Measurements from ENCODE around the gene STRBP.

Gene STRBP

DNA sequence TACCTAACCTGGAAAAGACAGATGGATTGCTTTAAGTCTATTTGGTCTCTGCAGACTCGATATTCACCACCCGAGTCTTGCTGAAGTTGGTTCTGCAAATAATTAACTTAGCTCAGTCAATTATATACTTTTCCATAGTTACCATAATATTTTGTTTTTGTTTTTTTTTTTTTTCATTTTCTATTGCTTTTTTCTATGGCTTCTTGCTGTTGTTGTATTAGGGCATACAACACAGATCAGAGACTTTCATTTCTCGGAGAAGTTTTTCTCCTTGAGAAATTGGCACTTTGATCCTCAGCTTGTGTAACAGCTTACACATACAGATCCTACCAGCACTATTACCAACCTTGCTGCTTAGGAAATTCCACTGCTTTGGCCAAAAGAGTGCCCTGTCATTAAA is 146.9 kb downstream of the STRBP start:
- no peak for DNase-seq

DNA sequence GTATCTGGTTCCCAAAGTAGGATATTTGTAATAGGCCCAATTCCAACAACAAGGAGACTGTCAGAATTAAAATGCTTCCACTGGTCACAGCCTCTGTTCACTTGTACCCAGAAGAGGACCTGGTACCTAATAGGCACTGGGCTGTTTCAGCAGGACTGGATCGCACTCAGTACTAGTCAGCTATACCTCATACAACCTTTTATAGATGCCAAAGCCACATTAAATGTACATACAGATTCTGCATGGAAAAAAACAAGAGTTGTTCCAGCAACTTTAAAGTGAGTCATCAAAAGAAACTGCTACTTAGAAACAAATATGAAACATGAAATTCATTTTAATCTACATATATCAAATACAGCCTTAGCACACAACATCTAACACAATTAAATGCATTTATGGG is 147.4 kb downstream of the STRBP start:
- DNase-seq = no peak

DNA sequence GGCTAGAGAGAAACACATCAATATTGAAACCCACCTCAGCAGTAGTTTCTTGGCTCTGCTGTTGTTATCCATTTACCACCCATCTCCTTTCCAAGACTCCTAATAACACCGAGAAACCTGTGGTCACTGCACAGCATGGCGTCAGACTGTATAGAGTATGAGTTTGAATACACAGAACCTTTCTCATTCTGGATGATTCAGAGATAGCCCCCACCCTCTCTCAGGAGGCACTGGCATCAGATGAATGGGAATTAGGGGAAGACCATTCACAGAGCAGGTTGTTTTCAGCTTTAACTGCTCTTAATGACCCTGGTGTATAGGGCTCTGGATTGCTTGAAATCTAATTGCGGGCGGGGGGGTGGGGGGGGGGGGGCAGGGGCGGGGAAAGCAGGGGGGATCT is 148.3 kb downstream of the STRBP start:
- DNase-seq = no peak

DNA sequence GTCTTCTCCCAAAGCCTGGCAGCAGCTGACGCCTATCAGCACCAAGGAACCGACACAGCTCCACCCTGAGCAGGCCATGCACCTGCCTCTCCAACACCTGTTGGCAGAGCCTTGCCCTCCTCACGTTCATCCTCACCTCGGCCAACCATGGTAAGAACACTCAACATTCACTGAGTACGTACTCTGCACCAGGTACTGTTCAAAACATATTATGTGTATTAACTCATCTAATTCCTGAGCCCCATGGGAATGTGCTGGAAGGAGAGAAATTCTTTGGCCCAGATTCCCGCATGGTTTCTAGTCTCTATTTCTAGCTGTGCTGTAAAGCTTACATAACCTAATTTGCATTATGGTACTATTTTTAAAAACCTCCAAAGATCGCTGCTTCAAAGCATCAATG is 148.8 kb downstream of the STRBP start:
- DNase-seq = no peak

DNA sequence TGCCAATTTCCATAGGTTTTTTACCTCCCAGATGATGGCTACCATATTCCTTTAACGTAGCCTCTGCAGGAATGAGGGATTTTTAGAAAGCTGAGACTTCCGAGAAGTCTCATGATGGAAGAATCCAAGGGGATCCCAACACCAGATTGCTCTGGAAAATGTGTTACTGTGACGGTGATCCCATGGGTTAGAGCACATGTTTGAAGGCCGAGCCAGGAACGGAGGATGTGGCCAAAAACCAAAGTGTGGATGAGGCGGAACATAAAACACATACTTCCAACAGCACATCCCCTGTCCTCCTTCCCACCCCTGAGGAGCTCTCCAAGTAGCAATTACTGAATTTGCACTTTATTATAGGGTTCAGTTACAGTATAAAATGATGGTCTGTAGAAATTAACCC is 152.3 kb downstream of the STRBP start:
- no peak for DNase-seq

DNA sequence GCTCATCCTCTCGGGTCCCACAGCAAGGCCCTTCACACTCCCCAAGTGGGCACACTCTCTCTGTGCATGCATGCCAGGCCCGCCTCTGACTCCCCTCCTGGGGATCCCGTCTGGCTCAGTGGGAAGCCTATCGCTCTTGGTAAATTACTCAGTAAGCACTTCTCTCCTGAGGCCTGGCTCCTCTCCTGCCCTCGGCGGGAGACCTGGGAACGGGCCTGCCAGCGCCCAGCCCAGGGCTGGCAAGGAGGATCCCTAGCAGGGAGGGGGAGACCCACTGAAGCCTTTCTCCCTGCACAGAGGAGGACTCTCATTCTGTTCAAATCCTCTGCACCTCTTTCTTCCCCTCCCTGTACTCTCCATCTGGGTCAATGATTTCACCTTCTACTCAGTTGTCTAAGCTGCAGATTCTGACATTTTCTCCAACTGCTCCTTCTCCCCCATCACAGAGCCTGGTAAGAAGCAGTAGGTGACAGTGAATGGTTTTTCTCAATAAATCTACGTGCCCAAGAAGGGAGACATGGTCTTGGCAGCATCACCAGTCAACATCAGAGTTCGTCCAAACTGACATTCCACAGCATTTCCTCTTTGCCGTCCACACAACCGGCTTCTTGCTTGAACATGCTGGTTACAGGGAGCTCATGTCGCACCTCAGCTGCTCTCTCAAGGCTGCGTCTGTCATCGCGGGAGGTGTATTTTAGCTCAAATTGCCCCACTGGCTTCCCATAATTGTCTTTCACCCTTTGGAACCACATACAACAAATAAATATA is 153.1 kb downstream of the STRBP start:
- DNase-seq = no peak

DNA sequence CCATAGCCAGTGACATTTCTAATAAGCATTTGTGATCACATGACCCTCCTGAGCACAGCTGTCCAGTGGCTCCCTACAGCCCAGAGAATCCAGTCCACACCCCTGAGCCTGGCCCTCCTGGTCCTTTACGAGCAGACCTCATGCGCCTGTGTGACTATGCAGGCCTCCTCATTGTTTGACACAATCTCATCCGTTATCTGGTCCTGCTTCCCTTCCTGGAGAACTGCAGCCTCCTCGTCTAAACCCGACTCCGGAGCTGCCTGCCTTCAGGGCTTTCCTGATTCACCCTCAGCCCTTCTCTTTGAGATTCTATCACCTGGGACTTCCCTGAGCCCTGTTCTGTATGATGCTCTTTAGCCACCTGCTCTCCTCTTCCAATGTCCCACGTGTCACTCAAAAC is 155.2 kb downstream of the STRBP start:
- no peak for DNase-seq

DNA sequence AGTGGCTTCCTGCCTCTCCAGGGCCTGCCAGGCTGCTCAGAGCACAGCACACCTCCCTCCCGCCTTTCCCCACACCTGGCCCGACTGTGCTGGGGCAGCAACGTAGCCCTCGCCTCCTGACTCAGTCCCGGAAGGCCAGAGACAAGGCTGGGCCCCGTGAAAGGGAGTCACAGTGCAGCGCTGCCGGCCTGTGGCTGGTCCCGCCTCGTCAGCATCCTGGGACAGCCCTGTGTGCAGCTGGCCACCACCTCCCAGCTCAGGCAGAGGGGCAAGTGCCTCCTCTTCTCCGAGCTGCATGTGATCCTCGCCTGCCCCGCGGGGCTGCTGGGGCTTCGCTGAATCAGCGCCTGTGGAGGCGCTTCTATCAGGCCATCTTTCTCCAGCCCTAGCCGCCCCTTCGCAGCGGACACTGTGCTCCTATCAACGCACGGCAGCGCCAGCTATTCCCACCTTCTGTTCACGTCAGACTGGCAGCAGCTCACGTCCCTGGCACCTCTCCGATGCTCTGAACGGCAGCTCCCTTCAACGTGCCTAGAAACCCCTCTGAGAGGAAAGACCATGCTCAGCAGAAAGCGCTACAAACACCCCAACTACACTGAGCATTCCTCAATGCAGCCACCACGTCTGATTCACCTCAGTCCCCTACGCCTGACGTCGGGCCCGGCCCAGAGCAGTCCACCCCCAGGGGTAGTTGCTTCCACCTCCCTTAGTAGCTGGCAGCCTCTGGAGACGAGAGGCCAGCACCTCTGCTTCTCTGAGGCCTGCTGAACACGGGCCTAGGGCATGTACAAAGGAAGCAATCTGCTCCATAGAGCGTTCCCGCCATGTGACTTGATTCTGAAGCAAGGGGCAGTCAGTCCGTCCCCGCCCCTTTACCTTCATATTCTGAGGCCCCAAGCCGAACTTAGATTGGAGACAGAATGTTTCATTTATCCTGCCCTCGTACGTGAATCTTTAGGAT is 156.1 kb downstream of the STRBP start:
- no peak for DNase-seq

DNA sequence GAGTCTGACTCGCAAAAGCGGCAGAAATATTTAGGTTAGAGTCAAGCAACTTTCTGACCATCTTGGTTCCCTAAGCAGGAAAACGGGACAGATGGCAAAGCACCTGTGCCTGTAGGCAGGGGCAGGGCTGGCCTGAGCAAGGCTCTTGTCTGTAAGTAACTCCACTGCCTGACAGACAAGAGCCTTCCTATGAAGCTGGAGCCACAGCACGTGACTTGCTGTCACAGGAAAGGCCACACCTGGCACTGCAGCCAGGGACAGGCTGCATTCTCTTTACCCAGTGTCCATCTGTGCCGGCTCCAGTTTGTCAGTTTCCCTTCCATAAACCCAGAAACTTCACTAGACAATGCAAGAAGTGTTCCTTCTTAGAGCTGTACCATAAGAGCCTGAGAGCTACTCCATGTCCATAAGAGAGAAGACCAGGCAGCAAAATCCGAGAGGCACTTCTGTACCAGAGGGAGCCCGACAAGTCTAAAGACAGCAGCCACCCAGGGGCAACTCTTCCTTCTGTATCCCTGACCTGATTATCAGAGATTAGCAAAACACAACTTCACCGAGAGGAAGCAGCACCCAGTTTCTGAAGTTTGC is 156.9 kb downstream of the STRBP start:
- DNase-seq = no peak

DNA sequence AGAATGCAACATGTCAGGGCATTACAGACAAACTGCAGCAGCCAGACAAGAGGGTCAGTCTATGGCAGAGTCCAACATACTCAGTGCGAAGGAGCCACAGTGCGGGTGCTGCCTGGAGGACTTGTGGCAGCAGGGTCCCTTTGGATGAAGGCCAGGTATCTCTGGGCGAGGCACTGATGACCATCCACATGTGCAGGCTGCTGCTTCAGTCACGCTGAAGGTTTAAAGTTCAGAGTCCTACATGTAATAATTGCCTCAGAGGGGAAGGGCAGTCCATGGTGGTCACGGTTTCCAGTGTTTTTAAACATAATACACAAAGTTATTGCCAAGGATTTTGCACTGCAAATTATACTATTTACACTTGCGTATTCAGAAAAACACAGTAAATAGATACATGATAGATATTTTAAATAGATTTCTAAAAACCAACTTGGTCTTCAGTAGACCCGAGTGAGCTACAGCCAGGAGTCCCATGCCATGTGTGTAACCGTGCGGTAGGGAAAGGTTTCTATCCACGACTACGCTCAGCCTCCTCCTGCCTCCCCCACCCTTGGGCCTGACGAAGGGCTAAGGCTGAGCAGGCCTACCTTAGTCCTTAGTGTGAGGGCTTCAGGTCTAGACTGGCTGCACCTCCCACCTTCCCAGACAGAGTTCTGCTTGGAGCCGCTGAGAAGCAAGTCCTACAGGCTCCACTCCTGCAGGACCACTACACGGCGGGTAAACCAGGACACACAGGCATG is 158.7 kb downstream of the STRBP start:
- DNase-seq = no peak

DNA sequence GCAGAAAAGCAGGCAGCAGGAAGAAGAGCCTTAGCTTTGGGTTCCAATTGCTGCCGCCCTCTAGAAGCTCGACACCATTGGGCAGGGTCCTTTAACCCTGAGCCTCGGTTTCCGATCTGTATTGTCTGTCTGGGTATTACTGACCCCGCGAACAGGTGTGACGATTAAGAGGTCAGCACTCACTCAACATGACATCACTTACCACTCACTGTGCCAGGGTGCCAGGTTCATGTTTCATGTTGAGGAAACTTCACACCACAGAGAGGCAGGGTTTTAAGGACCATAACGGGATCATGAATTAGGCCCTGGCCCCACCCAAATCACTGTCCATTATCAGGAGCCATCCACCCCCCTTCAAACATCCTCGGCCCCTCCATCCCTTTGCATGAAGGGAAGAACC is 159.4 kb downstream of the STRBP start:
- no peak for DNase-seq

DNA sequence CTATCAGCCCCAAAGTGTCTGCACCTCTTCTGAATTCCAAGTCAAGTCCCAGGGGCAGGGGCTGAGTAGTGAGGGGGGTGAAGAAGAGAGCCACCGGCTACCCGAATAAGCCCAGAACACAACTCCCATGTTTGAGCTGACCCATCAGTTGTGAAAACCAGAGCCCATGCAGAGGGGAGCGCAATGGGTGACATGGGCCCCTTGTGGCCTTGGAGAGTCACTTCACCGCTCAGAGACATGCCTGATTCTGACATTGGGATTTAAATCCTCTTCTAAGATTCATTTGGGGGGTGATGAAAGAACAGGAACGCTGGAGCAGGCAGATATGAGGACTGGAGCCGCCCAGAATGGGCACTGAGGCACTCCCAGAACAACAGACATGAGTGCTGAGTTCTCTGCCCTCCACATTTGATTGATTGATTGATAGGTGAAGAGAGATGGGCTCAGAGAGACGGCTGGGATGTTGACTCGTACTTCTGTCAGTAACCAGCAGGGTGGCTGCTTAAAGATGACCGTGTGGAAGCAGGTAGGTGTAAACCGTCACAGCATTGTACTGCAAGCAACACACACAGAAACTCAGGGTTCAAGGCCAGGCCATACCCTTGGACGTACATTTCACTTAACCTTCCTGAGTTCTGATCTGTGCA is 160.6 kb downstream of the STRBP start:
- no peak for DNase-seq

DNA sequence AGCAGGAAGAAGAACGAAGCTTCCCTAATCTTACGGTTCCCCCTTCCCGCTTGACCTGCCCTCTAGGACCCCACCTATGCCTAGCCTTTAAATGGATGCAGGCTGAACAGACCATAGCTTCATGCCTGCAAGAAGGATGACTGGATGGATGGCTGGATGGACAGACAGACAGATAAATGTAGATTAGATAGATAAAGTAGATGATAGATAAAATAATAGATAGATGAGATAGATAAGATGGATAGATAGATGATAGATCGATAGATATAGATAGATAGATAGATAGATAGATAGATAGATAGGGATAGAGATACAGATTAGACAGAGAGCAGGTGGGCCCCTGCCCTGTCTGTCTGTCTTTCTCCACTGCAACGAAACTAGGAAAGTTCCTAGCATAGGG is 162.9 kb downstream of the STRBP start:
- DNase-seq = no peak

DNA sequence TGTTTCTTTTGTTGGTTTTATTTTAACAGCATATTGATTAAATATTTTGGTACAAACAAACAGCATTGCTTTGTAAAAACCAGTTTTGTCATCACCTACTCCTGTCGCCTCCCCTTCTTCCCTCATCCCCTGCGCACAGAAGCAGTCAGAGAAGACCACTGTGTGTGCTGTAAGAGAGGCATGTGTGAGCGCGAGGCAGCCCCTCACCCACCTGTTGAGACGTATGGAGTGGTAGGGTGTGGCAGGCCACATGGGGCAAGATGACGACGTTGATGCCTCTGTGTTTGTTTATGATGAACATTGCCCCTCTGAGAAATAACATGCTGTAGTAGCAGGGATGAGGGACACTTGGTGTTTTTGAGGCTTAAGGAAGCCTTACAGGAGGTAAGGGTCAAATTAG is 163.6 kb downstream of the STRBP start:
- no peak for DNase-seq

DNA sequence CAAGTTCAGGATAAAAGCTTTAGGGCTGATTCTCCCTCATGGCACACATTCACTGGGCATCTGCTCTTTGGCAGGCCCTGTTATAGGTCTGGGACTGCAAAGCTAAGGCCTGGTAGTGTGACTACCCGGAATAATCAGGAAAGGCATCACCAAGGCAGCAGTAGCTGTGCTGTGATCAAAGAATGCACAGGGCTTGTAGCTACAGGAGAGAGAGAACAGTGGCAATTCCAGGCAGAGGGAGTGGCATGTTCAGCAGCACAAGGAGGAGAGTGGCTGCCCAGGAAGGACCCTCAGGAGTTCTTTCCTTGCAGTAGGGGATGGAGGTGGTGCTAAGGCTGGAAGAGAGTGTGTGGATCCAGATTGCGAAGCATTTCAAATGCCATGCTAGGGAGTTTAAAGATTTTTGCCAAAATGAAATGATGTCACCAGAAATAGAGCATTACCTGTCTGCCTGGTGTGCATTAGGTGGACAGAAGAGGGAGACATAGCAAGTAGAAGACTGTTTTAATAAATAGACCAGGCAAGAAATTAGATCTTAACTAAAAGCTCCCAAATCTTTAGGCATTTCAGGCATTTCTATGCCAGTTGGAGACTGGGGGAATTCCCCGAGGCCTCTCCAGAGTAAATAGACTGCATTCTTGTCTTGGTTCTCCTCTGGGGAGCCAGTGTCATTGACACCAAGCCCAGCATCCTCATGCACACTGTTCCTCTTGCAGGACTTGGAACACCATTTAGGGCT is 165.8 kb downstream of the STRBP start:
- no peak for DNase-seq

DNA sequence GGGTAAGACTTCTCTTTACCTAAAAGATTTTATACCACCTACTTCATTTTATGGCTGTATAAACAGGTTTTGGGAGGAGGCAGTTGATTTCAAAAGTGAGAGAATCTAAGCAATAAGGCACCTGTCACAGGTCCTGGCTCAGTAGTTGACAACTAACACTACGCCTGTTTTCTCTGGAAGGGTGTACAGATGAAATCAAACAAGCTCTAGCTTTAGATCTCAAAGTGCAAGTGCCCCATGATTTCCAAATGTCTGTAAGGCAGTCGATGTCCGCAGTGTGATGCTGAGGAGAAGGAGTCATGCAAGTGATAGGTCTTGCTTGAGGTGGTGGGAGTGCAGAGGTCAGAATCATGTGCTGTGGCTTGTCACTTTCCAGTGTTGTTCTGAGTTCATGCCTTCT is 168.8 kb downstream of the STRBP start:
- DNase-seq = no peak

DNA sequence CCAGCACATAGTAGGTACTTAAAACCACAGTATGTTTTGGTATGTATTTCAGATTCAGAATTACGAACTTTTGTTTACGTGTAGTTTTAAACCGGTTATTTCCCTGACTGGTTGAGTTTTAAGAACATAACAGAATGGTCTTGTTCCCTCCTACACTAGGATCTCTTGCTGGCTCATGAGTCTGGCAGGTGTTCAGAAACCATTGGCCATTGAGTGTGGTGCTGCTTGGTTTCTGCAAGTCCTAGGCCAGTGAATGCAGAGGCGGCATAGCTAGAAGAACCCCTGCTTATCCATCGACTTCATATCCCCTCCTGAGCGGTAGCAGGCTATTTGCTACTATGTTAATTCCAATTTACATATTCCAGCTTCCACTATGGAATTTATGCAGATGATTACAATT is 169.3 kb downstream of the STRBP start:
- no peak for DNase-seq

DNA sequence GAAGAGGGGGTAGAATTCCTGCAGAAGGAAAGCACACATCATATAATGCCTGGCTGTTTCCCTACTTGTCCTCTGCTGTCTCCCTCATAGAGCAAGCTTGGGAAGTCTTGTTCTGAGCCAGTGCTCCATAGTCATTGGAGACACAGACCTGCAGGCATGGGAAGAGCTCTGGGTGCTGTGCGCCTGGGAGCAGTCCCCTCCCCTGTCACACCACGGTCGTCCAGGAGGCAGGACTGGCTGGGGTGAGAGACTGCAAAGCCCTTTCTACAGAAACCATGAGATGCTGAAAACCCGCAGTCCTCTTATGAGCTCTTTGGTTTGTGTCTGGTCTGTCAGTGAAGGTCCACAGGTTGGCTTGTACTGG is 170.3 kb downstream of the STRBP start:
- DNase-seq = no peak

DNA sequence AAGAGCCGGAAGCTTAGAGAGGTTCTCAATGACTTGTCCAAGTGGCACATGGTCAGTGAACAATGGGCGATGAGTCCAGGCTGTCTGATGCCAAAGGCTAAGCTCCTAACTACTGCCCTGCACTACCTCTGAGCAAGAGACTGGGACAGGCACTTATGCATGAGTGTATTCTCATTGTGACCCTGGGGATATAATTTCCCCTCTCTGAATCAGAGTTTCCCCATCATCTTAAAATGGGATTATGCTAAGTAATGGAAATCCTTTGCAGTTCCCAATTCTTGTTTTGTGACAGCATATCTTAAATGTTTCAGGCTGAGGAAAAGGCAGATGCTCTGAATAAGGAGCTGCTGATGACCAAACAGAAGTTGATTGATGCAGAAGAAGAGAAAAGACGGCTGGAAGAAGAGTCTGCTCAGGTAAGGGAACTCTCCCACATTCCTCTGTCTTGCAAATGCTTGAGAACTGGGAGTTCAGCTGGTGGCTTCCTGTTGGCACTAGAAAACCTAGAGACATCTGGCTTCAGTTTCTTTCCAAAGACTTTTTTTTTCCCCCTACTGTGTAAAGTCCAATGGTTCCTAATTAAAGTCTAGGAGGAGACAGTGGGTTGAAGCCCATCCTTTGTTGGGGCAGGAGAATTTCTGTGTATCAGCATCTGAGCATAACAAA is 170.8 kb downstream of the STRBP start:
- DNase-seq = no peak

DNA sequence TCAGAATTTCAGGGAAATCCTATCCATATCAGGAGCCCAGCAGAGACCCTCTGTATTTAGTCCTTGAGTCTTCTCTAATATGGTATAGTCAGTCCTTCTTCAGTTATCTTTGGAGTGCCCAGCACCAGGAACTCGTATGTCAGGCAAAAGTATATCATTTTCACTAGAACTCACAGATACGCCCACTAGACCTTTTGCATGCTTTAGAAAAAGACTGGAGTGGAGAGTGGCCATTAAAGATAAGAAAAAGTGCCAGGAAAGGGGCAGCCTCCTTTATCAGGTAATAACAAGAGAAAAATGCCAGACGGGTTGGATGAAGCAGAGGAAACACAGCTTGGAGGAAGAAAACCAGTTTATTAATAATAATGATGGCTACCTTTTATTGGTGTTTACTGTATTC is 171.4 kb downstream of the STRBP start:
- DNase-seq = no peak

DNA sequence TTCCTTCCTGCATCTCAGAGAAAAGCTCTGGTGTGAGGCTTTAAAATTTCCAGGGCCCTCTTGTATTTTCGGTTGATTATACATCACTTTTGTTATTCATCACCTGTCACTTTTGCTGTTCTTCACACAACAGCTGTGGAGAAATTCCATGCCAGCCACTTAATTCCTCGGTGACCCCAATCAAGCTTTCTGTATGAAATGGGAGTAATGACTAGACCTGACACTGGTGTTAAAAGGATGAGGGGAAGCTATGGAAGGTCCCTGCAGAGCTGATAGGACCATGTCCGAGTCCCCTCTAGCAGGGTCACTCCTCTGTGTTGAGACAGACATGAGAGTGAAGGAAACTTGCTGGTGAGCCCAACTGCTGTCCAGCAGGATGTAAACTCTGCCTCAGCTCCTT is 175.2 kb downstream of the STRBP start:
- no peak for DNase-seq

Measured in activated naive CD4-positive, alpha-beta T cell treated with Interleukin-2 at 50 U/mL for 16 hours (primary cell).